B cell (primary cell): Measurements from ENCODE around the gene NT5DC3. TPM values are rescaled to one million over a fixed set of nuclear protein-coding genes. Genes with fewer than 3 reads are reported as not detected.

Source experiments
- ATAC-seq: fragments of 200-7000 bp; cut with Tn5 transposase; one replicate; pipeline ENCODE4 v1.10.0; 2021; ENCODE audit warnings: low read depth, mild to moderate bottlenecking, moderate number of reproducible peaks, moderate library complexity
- CTCF ChIA-PET: fragments of 350-600 bp; sonication (Branson Sonifier 250); formaldehyde crosslinking; loops from one replicate; lab custom pipeline; 2021; ENCODE audit warnings: antibody characterized with exemption, inconsistent platforms; lab: Charles Lee
- POLR2A ChIA-PET: fragments of 350-600 bp; sonication (Branson Sonifier 250); formaldehyde crosslinking; loops from one replicate; lab custom pipeline; 2021; ENCODE audit warnings: antibody characterized with exemption; lab: Charles Lee
- DNase-seq: peaks from one replicate; pipeline ENCODE4 v3.0.0; 2013
- H2AFZ ChIP-seq: 2 replicates; pipeline ENCODE4 v1.6.1; 2012; ENCODE audit warnings: mild to moderate bottlenecking, low read depth, low read length; ENCODE audit not compliant: insufficient read depth, poor library complexity, severe bottlenecking
- H3K27ac ChIP-seq, 2 donors: 1 replicate in 1 of 2; 2 replicates in 1 of 2; pipeline ENCODE4 v1.5.1; 2012 to 2013; ENCODE audit warnings: low read length in 2 of 2, mild to moderate bottlenecking in 2 of 2, moderate library complexity in 1 of 2
- H3K27me3 ChIP-seq, 4 experiments: fragments of 200-600 bp in 1 of 4; sonication (generic) in 1 of 4; replicated peaks in 1 of 4; 1 replicate in 2 of 4; 2 replicates in 2 of 4; pipeline versions ENCODE4 v1.6.1 to v1.7.0; 2013 to 2016; ENCODE audit warnings: low read length in 3 of 4, mild to moderate bottlenecking in 2 of 4, mixed read lengths in 1 of 4, moderate library complexity in 1 of 4; ENCODE audit not compliant: insufficient read depth in 4 of 4, control insufficient read depth in 3 of 4; ENCODE audit errors: control extremely low read depth in 1 of 4
- H3K36me3 ChIP-seq, 2 experiments: replicated peaks in 1 of 2; 1 replicate in 1 of 2; 2 replicates in 1 of 2; pipeline versions ENCODE4 v1.6.1 to v1.7.1; 2013; ENCODE audit warnings: low read length in 1 of 2; ENCODE audit not compliant: insufficient read depth in 2 of 2, control insufficient read depth in 1 of 2; ENCODE audit errors: control extremely low read depth in 1 of 2, extremely low read depth in 1 of 2
- H3K4me1 ChIP-seq, 2 donors: fragments of 200-600 bp in 1 of 2; sonication (generic) in 1 of 2; 1 replicate in 1 of 2; 2 replicates in 1 of 2; pipeline versions ENCODE4 v1.5.1 to v1.6.1; 2013 to 2017; ENCODE audit warnings: low read length in 2 of 2; ENCODE audit not compliant: control insufficient read depth in 2 of 2, insufficient read depth in 2 of 2
- H3K4me2 ChIP-seq: replicated peaks from 2 replicates; pipeline ENCODE3; 2012; ENCODE audit warnings: mild to moderate bottlenecking, low read depth, low read length; ENCODE audit not compliant: poor library complexity, severe bottlenecking
- H3K4me3 ChIP-seq, 5 experiments: fragments of 200-600 bp in 1 of 5; sonication (generic) in 1 of 5; 1 replicate in 3 of 5; 2 replicates in 2 of 5; pipeline versions ENCODE4 v1.5.1 to v1.7.0; 2011 to 2016; ENCODE audit warnings: low read length in 4 of 5, mild to moderate bottlenecking in 4 of 5, low read depth in 2 of 5, control low read depth in 1 of 5, moderate library complexity in 1 of 5; ENCODE audit not compliant: insufficient read depth in 1 of 5; ENCODE audit errors: control extremely low read depth in 1 of 5, extremely low read depth in 1 of 5
- H3K79me2 ChIP-seq: fragments of 200-600 bp; sonication (generic); one replicate; pipeline ENCODE4 v1.6.0; 2016; ENCODE audit warnings: low read length; ENCODE audit not compliant: control insufficient read depth, insufficient read depth
- H3K9ac ChIP-seq: fragments of 200-600 bp; sonication (generic); 2 replicates; pipeline ENCODE4 v1.6.1; 2017; ENCODE audit warnings: mild to moderate bottlenecking, low read length, moderate library complexity
- H3K9me3 ChIP-seq, 3 donors: one replicate each; pipeline versions ENCODE4 v1.6.1 to v1.7.1; 2013; ENCODE audit warnings: low read length in 2 of 3; ENCODE audit not compliant: control insufficient read depth in 2 of 3, insufficient read depth in 1 of 3; ENCODE audit errors: control extremely low read depth in 1 of 3
- H4K20me1 ChIP-seq: 2 replicates; pipeline ENCODE4 v1.6.0; 2012; ENCODE audit warnings: mild to moderate bottlenecking, low read length; ENCODE audit not compliant: insufficient read depth, control insufficient read depth, poor library complexity, severe bottlenecking
- H3K27ac Mint-ChIP-seq: one replicate; pipeline ENCODE4 v1.8.0; 2021; ENCODE audit warnings: mixed read lengths
- H3K27me3 Mint-ChIP-seq: one replicate; pipeline ENCODE4 v1.8.0; 2021; ENCODE audit warnings: mixed read lengths
- H3K4me1 Mint-ChIP-seq: one replicate; pipeline ENCODE4 v1.8.0; 2021; ENCODE audit warnings: mixed read lengths
- H3K4me3 Mint-ChIP-seq: one replicate; pipeline ENCODE4 v1.8.0; 2021; ENCODE audit warnings: mixed read lengths
- H3K9me3 Mint-ChIP-seq: one replicate; pipeline ENCODE4 v1.8.0; 2022; ENCODE audit warnings: mixed read lengths; ENCODE audit not compliant: insufficient read depth
- EZH2 ChIP-seq: IDR thresholded peaks from 2 replicates; pipeline ENCODE4 v1.6.1; 2012; ENCODE audit warnings: borderline replicate concordance, low read depth, mild to moderate bottlenecking, moderate library complexity, low read length; ENCODE audit not compliant: insufficient read depth, poor library complexity, severe bottlenecking
- WGBS: methylation state at CpG from one replicate; pipeline ENCODE4 v1.1.5; 2013; ENCODE audit warnings: missing lambda C conversion rate; ENCODE audit not compliant: insufficient coverage; 5-methylcytosine and 5-hydroxymethylcytosine counted together
- intact Hi-C: fragments of 100-400 bp; cut with micrococcal nuclease; formaldehyde crosslinking; loops from one replicate; pipeline ENCODE4 v1.10.0; 2022
- polyA plus RNA-seq: library from polyadenylated mRNA; depleted of rRNA; stranded (reverse); fragments of >200 nt; gene quantifications from 2 replicates; pipeline ENCODE4 v1.2.3, GENCODE V29; 2012
- total RNA-seq, 2 donors: library from RNA; stranded (reverse); fragments of 120-200 nt in 1 of 2; gene quantifications; 1 replicate in 1 of 2; 2 replicates in 1 of 2; pipeline versions ENCODE4 v1.2.3 to v1.2.4, GENCODE V29; 2013 to 2022
- TF ChIP-seq, protein P1 (sequence below): fragments of 200-600 bp; IDR thresholded peaks from one replicate; pipeline ENCODE4 v1.8.0; 2022; ENCODE audit warnings: antibody characterized with exemption, mild to moderate bottlenecking

The NT5DC3 gene
- total and polyA plus RNA-seq, 2 donors (not counting 1 experiment from before 2014, with no cell fraction given) = 4.4 to 10.6 TPM

DNA sequence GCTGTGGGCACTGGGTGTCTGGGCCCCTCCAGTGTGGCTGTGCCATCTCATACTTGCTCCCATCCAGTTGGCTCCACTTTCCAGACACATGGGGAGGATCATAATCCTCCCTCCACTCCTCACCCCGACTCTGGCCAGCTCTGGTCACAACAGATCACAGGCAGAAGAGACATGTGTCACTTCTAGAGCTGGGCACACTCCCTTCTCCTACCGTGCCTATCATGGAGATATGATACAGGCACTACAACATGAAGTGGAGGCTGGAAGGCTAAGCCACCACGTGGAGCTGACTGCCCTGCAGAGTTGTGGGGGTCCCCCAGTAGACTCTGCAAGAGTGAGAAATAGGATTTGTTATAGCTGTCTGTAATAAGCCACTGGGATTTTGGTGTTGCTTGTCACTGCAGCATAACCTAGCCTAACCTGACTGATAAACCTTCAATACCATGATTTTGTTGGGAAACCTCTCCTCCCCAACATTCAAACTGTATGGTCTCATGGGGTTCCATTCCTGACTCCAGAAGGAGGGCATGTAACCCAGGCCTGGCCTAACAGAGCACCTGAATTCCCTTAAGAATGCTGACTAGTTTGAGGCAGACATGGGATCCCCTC lies 20.0 kb downstream of the NT5DC3 start:
- Histone ChIP-seq H3K9ac (no peak overlapping the region), H4K20me1 (no peaks in the 10 kb centered on the region), H3K27me3 (no peaks in the 10 kb centered on the region), H3K79me2 (no peaks in the 10 kb centered on the region), H3K4me2 (no peak overlapping the region), H3K9me3 (peaks cover 3 to 8% (median 6%) of the 10 kb centered on the region in 3 donors), H3K36me3 (peaks cover 0 to 8% of the 10 kb centered on the region in 2 experiments), H3K4me1 (no peaks in the 10 kb centered on the region), H3K4me3 (no peak overlapping the region), H3K27ac (no peak overlapping the region), H2AFZ (no peak overlapping the region)
- intact Hi-C loops = no loop called here
- ChIA-PET CTCF (no interaction called here), POLR2A (no interaction called here)
- H3K4me1 Mint-ChIP-seq = no peaks in the 10 kb centered on the region
- no peak overlapping the region for H3K4me3 Mint-ChIP-seq
- DNase-seq (no peak), ATAC-seq (no peak)
- 80% methylated on average over 2 of the region's 3 CpGs for WGBS
- H3K9me3 Mint-ChIP-seq = peaks cover 3% of the 10 kb centered on the region
- TF ChIP-seq, protein P1, sequence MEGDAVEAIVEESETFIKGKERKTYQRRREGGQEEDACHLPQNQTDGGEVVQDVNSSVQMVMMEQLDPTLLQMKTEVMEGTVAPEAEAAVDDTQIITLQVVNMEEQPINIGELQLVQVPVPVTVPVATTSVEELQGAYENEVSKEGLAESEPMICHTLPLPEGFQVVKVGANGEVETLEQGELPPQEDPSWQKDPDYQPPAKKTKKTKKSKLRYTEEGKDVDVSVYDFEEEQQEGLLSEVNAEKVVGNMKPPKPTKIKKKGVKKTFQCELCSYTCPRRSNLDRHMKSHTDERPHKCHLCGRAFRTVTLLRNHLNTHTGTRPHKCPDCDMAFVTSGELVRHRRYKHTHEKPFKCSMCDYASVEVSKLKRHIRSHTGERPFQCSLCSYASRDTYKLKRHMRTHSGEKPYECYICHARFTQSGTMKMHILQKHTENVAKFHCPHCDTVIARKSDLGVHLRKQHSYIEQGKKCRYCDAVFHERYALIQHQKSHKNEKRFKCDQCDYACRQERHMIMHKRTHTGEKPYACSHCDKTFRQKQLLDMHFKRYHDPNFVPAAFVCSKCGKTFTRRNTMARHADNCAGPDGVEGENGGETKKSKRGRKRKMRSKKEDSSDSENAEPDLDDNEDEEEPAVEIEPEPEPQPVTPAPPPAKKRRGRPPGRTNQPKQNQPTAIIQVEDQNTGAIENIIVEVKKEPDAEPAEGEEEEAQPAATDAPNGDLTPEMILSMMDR = no peak
- no peak for TF ChIP-seq EZH2
- H3K27ac Mint-ChIP-seq = no peak overlapping the region
- no peaks in the 10 kb centered on the region for H3K27me3 Mint-ChIP-seq

DNA sequence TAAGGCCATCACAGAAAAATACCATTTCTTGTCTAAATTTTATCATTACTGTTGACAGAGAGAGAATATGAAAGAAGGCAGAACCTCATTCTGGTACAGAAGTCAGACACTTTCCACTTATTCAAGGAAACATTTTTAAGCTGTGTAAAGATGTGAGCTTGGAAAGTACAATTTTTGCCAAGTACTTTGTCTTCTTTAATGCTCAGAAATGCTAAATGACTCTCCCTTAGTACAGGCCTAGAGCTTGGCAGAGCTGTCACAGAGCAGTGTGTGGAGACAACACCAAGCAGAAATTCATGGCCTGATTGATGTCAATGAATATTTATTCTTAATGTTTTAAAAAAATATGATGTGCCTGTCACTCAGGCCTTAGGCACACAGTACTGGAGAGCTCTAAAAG lies 20.7 kb downstream of the NT5DC3 start:
- Histone ChIP-seq H3K4me2 (no peak overlapping the region), H3K4me1 (no peaks in the 10 kb centered on the region), H4K20me1 (no peaks in the 10 kb centered on the region), H3K36me3 (peaks cover 0 to 8% of the 10 kb centered on the region in 2 experiments), H3K9me3 (peaks cover 3 to 8% (median 6%) of the 10 kb centered on the region in 3 donors), H3K27ac (no peak overlapping the region), H2AFZ (no peak overlapping the region), H3K9ac (no peak overlapping the region), H3K27me3 (no peaks in the 10 kb centered on the region), H3K79me2 (no peaks in the 10 kb centered on the region), H3K4me3 (no peak overlapping the region)
- H3K4me1 Mint-ChIP-seq = no peaks in the 10 kb centered on the region
- CTCF ChIA-PET = no interaction called here
- ATAC-seq (no peak), DNase-seq (no peak)
- no peaks in the 10 kb centered on the region for H3K27me3 Mint-ChIP-seq
- POLR2A ChIA-PET = no interaction called here
- H3K4me3 Mint-ChIP-seq = no peak overlapping the region
- H3K9me3 Mint-ChIP-seq = peaks cover 3% of the 10 kb centered on the region
- TF ChIP-seq EZH2 = no peak
- TF ChIP-seq, protein P1 = no peak
- H3K27ac Mint-ChIP-seq = no peak overlapping the region
- intact Hi-C loops = no loop called here
